Parathyroid adenoma (tissue), 2 donors: Measurements from ENCODE around the gene PPARA.
A peak's percentile ranks its signal among the peaks of the same experiment; 100 is the strongest.

Source experiments
- H2AFZ ChIP-seq: fragments of 300-600 bp; sonication (generic); one replicate; pipeline ENCODE4 v1.7.0; 2017; ENCODE audit warnings: antibody characterized with exemption, mild to moderate bottlenecking
- H3K27ac ChIP-seq: fragments of 300-600 bp; sonication (generic); one replicate; pipeline ENCODE4 v1.7.0; 2017
- H3K27me3 ChIP-seq: fragments of 300-600 bp; sonication (generic); one replicate; pipeline ENCODE4 v1.7.0; 2017; ENCODE audit warnings: low read length; ENCODE audit not compliant: control insufficient read depth, insufficient read depth
- H3K36me3 ChIP-seq: fragments of 300-600 bp; sonication (generic); one replicate; pipeline ENCODE4 v1.7.0; 2017; ENCODE audit warnings: low read length; ENCODE audit not compliant: control insufficient read depth, insufficient read depth
- H3K4me1 ChIP-seq: fragments of 300-600 bp; sonication (generic); one replicate; pipeline ENCODE4 v1.7.0; 2017; ENCODE audit warnings: control low read depth
- H3K4me2 ChIP-seq: fragments of 300-600 bp; sonication (generic); one replicate; pipeline ENCODE4 v1.7.0; 2017; ENCODE audit warnings: low read length
- H3K4me3 ChIP-seq: fragments of 300-600 bp; sonication (generic); one replicate; pipeline ENCODE4 v1.7.0; 2017; ENCODE audit warnings: low read depth, low read length
- H3K79me2 ChIP-seq: fragments of 300-600 bp; sonication (generic); one replicate; pipeline ENCODE4 v1.7.0; 2017; ENCODE audit warnings: control low read depth
- H3K9ac ChIP-seq: fragments of 300-600 bp; sonication (generic); one replicate; pipeline ENCODE4 v1.7.0; 2017; ENCODE audit warnings: mild to moderate bottlenecking
- H3K9me3 ChIP-seq: fragments of 300-600 bp; sonication (generic); one replicate; pipeline ENCODE4 v1.7.0; 2017; ENCODE audit warnings: low read length; ENCODE audit not compliant: control insufficient read depth
- TF ChIP-seq, protein P1 (sequence below): fragments of 300-600 bp; sonication (generic); IDR thresholded peaks from one replicate; pipeline ENCODE4 v1.7.0; 2017; ENCODE audit warnings: antibody characterized with exemption, mild to moderate bottlenecking
- donor health status: primary hyperparathyroidism.

Gene PPARA

DNA sequence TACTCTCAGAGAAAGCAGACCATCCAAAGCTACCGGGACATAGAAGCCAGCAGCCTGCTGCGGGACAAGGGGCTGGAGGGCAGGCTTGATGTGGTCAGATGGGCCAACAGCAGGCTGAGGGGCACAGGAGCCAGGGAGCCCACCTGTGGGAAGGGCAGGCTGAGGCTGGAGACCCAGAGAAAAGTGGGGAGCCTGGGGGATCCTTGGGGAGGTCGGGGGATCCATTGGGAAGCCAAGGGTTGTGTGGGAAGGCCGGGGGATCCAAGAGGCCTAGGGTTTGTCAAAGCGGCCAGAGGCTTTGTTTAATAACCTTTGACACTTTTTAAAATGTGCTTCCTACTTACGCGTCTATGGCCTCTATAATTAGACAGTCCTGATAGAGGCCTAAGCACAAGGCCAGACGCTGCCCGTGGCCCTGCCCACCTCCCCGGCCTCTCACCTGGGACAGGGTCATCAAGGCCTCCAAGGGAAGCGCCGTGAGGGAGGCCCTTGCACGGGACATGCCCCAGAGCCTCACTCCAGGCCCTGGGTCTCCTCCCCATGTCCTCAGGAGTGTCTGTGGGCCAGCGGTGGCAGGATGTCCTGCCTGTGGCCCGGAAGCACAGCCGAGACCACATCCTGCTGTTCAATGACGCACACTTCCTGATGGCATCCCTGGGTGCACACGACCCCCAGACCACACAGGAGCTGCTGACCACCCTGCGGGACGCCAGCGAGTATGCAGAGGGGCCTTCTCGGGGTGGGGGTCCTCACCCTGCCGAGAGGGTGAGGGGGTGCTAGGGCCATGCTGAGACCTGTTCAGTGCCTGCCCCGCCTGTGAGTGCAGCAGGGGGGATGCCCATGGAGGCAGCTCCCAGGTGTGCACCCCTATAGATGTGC is 137.8 kb downstream of the PPARA start:
- Histone ChIP-seq H2AFZ (no peak overlapping the region), H3K9ac (no peak overlapping the region), H3K4me1 (no peaks in the 10 kb centered on the region), H3K9me3 (no peaks in the 10 kb centered on the region), H3K36me3 (no peaks in the 10 kb centered on the region), H3K27ac (peak overlapping the region; percentile 11), H3K79me2 (no peaks in the 10 kb centered on the region), H3K4me2 (no peak overlapping the region), H3K27me3 (no peaks in the 10 kb centered on the region), H3K4me3 (no peak overlapping the region)
- TF ChIP-seq, protein P1, sequence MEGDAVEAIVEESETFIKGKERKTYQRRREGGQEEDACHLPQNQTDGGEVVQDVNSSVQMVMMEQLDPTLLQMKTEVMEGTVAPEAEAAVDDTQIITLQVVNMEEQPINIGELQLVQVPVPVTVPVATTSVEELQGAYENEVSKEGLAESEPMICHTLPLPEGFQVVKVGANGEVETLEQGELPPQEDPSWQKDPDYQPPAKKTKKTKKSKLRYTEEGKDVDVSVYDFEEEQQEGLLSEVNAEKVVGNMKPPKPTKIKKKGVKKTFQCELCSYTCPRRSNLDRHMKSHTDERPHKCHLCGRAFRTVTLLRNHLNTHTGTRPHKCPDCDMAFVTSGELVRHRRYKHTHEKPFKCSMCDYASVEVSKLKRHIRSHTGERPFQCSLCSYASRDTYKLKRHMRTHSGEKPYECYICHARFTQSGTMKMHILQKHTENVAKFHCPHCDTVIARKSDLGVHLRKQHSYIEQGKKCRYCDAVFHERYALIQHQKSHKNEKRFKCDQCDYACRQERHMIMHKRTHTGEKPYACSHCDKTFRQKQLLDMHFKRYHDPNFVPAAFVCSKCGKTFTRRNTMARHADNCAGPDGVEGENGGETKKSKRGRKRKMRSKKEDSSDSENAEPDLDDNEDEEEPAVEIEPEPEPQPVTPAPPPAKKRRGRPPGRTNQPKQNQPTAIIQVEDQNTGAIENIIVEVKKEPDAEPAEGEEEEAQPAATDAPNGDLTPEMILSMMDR = no peak

DNA sequence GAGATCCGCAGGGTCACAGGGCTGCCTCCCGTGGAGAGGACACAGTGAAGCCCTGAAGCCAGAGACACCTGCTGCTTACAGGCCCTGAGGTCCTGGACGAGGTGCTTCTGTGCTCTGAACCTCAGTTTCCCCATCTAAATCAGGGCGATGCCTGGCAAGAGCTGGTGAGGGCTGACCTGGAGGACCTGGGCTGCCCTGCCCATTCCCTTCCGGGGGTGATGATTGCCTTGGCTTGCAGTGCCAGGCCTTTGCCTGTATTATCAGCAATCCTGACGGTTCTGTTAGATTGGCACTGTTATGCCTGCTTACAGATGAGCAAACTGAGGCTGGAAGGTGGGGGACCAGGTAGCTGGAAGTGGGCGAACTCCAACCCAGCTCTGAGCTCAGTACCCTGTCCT is 138.5 kb downstream of the PPARA start:
- Histone ChIP-seq H2AFZ (no peak overlapping the region), H3K36me3 (no peaks in the 10 kb centered on the region), H3K79me2 (no peaks in the 10 kb centered on the region), H3K27me3 (no peaks in the 10 kb centered on the region), H3K9me3 (no peaks in the 10 kb centered on the region), H3K4me3 (no peak overlapping the region), H3K4me2 (no peak overlapping the region), H3K9ac (no peak overlapping the region), H3K27ac (no peak overlapping the region), H3K4me1 (no peaks in the 10 kb centered on the region)
- TF ChIP-seq, protein P1 = no peak

DNA sequence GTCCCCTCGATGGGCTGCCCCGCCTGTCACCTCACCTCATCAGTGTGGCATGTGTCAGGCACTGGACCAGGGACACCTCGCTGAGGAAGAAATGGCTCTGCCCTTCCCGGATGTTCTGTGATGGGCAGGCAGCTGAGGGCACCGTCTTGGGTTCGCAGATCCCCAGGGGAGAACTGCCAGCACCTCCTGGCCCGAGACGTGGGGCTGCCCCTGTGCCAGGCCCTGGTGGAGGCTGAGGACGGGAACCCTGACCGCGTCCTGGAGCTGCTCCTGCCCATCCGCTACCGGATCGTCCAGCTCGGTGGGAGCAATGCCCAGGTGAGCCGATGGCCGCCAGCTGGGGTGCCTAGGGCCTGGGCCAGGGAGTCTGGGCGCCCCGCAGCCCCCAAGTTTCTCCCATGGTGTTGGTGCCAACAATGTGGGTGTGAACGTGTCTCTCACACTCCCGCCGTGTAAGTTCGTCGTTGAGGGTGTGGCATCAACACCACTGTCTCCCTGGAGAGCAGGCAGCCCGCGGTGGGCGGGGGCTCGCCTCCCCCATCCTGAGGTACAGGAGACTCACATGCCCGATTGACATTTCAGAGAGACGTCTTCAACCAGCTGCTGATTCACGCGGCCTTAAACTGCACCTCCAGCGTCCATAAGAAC is 139.0 kb downstream of the PPARA start:
- H3K4me2 ChIP-seq = no peak overlapping the region
- no peak overlapping the region for H3K9ac ChIP-seq
- no peaks in the 10 kb centered on the region for H3K36me3 ChIP-seq
- H3K79me2 ChIP-seq = no peaks in the 10 kb centered on the region
- no peak overlapping the region for H3K27ac ChIP-seq
- H2AFZ ChIP-seq = no peak overlapping the region
- TF ChIP-seq, protein P1 = no peak
- no peaks in the 10 kb centered on the region for H3K27me3 ChIP-seq
- H3K4me1 ChIP-seq = no peaks in the 10 kb centered on the region
- H3K9me3 ChIP-seq = no peaks in the 10 kb centered on the region
- no peak overlapping the region for H3K4me3 ChIP-seq

DNA sequence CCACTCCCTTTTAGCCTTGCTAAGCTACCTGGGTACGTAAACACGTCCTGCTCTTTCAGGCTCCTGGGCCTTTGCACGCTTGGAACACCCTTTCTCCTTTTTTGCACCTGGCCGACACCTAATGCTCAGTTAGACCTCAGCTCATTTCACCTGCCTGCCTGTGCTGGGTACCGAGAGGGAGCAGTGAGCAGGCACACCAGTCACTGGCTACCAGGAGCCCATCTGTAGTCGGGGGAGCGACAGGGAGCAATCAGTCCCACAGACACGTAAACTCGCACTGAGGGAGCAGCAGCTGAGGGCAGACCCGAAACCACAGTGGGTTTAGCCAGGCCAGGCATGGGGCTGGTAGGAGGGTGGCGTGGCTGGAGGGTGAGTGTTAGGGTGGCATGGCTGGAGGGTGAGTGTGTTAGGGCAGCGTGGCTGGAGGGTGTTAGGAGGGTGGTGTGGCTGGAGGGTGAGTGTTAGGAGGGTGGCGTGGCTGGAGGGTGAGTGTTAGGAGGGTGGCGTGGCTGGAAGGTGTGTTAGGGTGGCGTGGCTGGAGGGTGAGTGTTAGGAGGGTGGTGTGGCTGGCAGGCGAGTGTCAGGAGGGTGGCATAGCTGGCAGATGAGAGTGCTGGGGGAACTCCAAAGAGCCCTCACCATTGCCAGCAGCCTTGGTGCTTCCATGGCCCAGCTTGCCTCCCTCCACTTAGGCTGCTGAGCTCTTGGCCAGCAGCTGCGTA is 140.0 kb downstream of the PPARA start:
- Histone ChIP-seq H3K4me3 (no peak overlapping the region), H3K4me2 (no peak overlapping the region), H3K79me2 (no peaks in the 10 kb centered on the region), H3K27ac (no peak overlapping the region), H3K9ac (no peak overlapping the region), H3K27me3 (no peaks in the 10 kb centered on the region), H3K9me3 (no peaks in the 10 kb centered on the region), H3K36me3 (no peaks in the 10 kb centered on the region), H3K4me1 (no peaks in the 10 kb centered on the region), H2AFZ (no peak overlapping the region)
- TF ChIP-seq, protein P1 = no peak
